K562 (cell line): ENCODE results near the gene RNASE8. TPM values are rescaled to one million over a fixed set of nuclear protein-coding genes. Genes with fewer than 3 reads are reported as not detected.

Source experiments
- ATAC-seq: fragments of 200-7000 bp; cut with Tn5 transposase; 3 replicates; pipeline ENCODE4 v1.9.1; 2020; ENCODE audit warnings: moderate library complexity
- BruUV-seq: library from RNA; stranded (reverse); fragments of 400-500 nt; replicated peaks from 2 replicates; lab custom pipeline; 2021; lab: Mats Ljungman, UMichigan
- CTCF ChIA-PET: fragments of 300-600 bp; formaldehyde crosslinking; extraction: SDS; loops from one replicate; lab custom pipeline; 2021; ENCODE audit warnings: low intra/inter-chr PET ratio; lab: Yijun Ruan, JAX
- POLR2A ChIA-PET: fragments of 300-600, 350-650 bp; sonication (Branson Sonifier 250); formaldehyde crosslinking; extraction: SDS; loops from one replicate; lab custom pipeline; 2021; ENCODE audit warnings: antibody characterized with exemption, inconsistent platforms; lab: Yijun Ruan, JAX
- DNase-seq, 4 experiments: peaks; one replicate each; pipeline versions ENCODE4 v3.0.0 to v3.0.0-alpha.2; 2011 to 2018; ENCODE audit warnings: low spot score in 3 of 4, mixed read lengths in 3 of 4; ENCODE audit errors: extremely low read depth in 1 of 4
- FAIRE-seq: peaks from 2 replicates; lab custom pipeline; 2011; peaks lifted over from hg19 to GRCh38; lab: Jason Lieb, UNC
- H2AFZ ChIP-seq: 2 replicates; pipeline ENCODE4 v1.6.0; 2011; ENCODE audit warnings: low read depth, low read length, control low read depth, inconsistent platforms
- H3K27ac ChIP-seq: fragments of 200-600 bp; 3 replicates; pipeline ENCODE4 v1.8.0; 2011; ENCODE audit warnings: low read depth, mild to moderate bottlenecking, control low read depth, inconsistent platforms, low read length, moderate library complexity, mixed read lengths; ENCODE audit errors: extremely low read depth
- H3K27me3 ChIP-seq, 2 experiments: fragments of 300-600 bp in 1 of 2; 2 replicates in 1 of 2; 3 replicates in 1 of 2; pipeline versions ENCODE4 v1.6.0 to v1.8.0; 2011; ENCODE audit warnings: inconsistent platforms in 2 of 2, low read length in 2 of 2, mild to moderate bottlenecking in 1 of 2, mixed read lengths in 1 of 2, moderate library complexity in 1 of 2; ENCODE audit not compliant: control insufficient read depth in 2 of 2, insufficient read depth in 2 of 2
- H3K36me3 ChIP-seq: fragments of 300-600 bp; 3 replicates; pipeline ENCODE4 v1.8.0; 2011; ENCODE audit warnings: mild to moderate bottlenecking, low read length, inconsistent platforms; ENCODE audit not compliant: control insufficient read depth, insufficient read depth
- H3K4me1 ChIP-seq, 2 experiments: fragments of 200-600 bp in 1 of 2; replicated peaks in 1 of 2; 2 replicates in 1 of 2; 3 replicates in 1 of 2; pipeline versions ENCODE4 v1.5.1 to v1.8.0; 2011; ENCODE audit warnings: inconsistent platforms in 2 of 2, low read length in 2 of 2, mild to moderate bottlenecking in 1 of 2, mixed read lengths in 1 of 2, moderate library complexity in 1 of 2; ENCODE audit not compliant: control insufficient read depth in 2 of 2, insufficient read depth in 2 of 2
- H3K4me2 ChIP-seq: 2 replicates; pipeline ENCODE4 v1.6.1; 2011; ENCODE audit warnings: low read length, control low read depth, inconsistent platforms, mixed read lengths; ENCODE audit not compliant: insufficient read depth
- H3K4me3 ChIP-seq: fragments of 200-600 bp; sonication (generic), shearing (Covaris generic); 2 replicates; pipeline ENCODE4 v1.5.1; 2016; ENCODE audit warnings: control low read depth, inconsistent platforms
- H3K79me2 ChIP-seq: fragments of 200-600 bp; 3 replicates; pipeline ENCODE4 v1.8.0; 2011; ENCODE audit warnings: low read length, inconsistent platforms; ENCODE audit not compliant: control insufficient read depth, insufficient read depth
- H3K9ac ChIP-seq, 2 experiments: 2 replicates each; pipeline versions ENCODE4 v1.6.0 to v1.6.1; 2011; ENCODE audit warnings: low read depth in 2 of 2, low read length in 2 of 2, control low read depth in 1 of 2, inconsistent platforms in 1 of 2, mild to moderate bottlenecking in 1 of 2, mixed read lengths in 1 of 2; ENCODE audit not compliant: insufficient read depth in 1 of 2
- H3K9me1 ChIP-seq: one replicate; pipeline ENCODE4 v1.6.0; 2011; ENCODE audit warnings: inconsistent platforms, mild to moderate bottlenecking, low read length, moderate library complexity; ENCODE audit not compliant: control insufficient read depth, insufficient read depth
- H3K9me3 ChIP-seq: replicated peaks from 2 replicates; pipeline ENCODE4 v1.5.1; 2011; ENCODE audit warnings: low read depth, low read length, inconsistent platforms; ENCODE audit not compliant: control insufficient read depth, insufficient read depth
- H4K20me1 ChIP-seq: replicated peaks from 2 replicates; pipeline ENCODE4 v1.6.1; 2011; ENCODE audit warnings: low read length, inconsistent platforms, mixed read lengths; ENCODE audit not compliant: control insufficient read depth, insufficient read depth
- ATF4 ChIP-seq: fragments of 450-650 bp; formaldehyde crosslinking; IDR thresholded peaks from 2 replicates; pipeline ENCODE4 v1.4.0; 2022; ENCODE audit warnings: mild to moderate bottlenecking, moderate library complexity
- GABPB1 ChIP-seq: sonication (generic); formaldehyde crosslinking; IDR thresholded peaks from 2 replicates; pipeline ENCODE4 v1.8.0; 2022; ENCODE audit warnings: mild to moderate bottlenecking, missing genetic modification reagents
- HDAC1 ChIP-seq, 2 experiments: fragments of 450-650 bp; IDR thresholded peaks; 2 replicates each; pipeline ENCODE4 v1.6.1; 2016 to 2017; ENCODE audit warnings: inconsistent platforms in 1 of 2, mild to moderate bottlenecking in 1 of 2, moderate library complexity in 1 of 2
- MCM3 ChIP-seq: fragments of 450-650 bp; IDR thresholded peaks from 2 replicates; pipeline ENCODE4 v1.6.1; 2016
- WGBS: fragments of 100-300 bp; shearing (Covaris generic); methylation state at CpG from one replicate; pipeline ENCODE4 v1.1.6; 2016; ENCODE audit warnings: low coverage, mixed read lengths; ENCODE audit not compliant: insufficient coverage; ENCODE audit errors: missing lambda C conversion rate; 5-methylcytosine and 5-hydroxymethylcytosine counted together
- in situ Hi-C: fragments of 300-500 bp; cut with MboI; formaldehyde crosslinking; loops from 4 replicates; pipeline ENCODE4 v1.15.0; 2018; ENCODE audit warnings: inconsistent platforms, mixed read lengths
- intact Hi-C: fragments of 100-400 bp; cut with micrococcal nuclease; formaldehyde crosslinking; loops from 2 replicates; pipeline ENCODE4 v1.14.2; 2022
- polyA plus RNA-seq, 8 experiments: library from polyadenylated mRNA; depleted of rRNA in 4 of 8; stranded (reverse) in 5 of 8; unstranded in 3 of 8; fragments of >200 nt; fragmentation: Nextera tagmentation in 2 of 8; fragmentation: Illumina TruSeq in 1 of 8; extraction: Ambion mirVana in 2 of 8; extraction: Trizol in 1 of 8; gene quantifications; 2 replicates each; pipeline versions ENCODE4 v1.2.1 to v1.2.3, GENCODE V29; 2011 to 2014; ENCODE audit warnings: inconsistent platforms in 1 of 8, missing spikeins in 1 of 8
- total RNA-seq, 7 experiments: library from RNA; depleted of rRNA in 6 of 7; stranded (reverse); fragments of >200 nt in 6 of 7; fragmentation: Illumina TruSeq in 2 of 7; extraction: Trizol in 2 of 7; gene quantifications; 2 replicates each; pipeline versions ENCODE4 v1.2.1 to v1.2.3, GENCODE V29; 2011 to 2021; ENCODE audit warnings: low replicate concordance in 1 of 7

RNASE8 gene
- total and polyA plus RNA-seq, 9 of the 15 experiments (the other 6 are each of a cell fraction or from before 2014, with no cell fraction given): not detected

- no peak overlapping the region for H3K4me3 ChIP-seq
- H3K9me1 ChIP-seq: no peaks in the 10 kb centered on the region
- no peaks in the 10 kb centered on the region for H4K20me1 ChIP-seq
- 56% methylated on average over 3 of the region's 4 CpGs for WGBS
- TF ChIP-seq MCM3 (no peak), ATF4 (CRISPR knock-in tag) (no peak), HDAC1 (IDR thresholded peaks at IDR 0.05) (no peak), GABPB1 (CRISPR knock-in tag) (no peak)
- no peaks in the 10 kb centered on the region for H3K27me3 ChIP-seq
- 0 out of 3 replicates have a peak, but pooled peaks cover 2% of the 10 kb centered on the region for H3K36me3 ChIP-seq
- intact Hi-C loops: no loop called here
- CTCF ChIA-PET: interaction anchor here (0.7 kb wide), 1 partner anchor 19 kb away, joined by 3 read pairs; no protein-coding TSS in a partner anchor
- no peaks in the 10 kb centered on the region for H3K79me2 ChIP-seq
- no peak overlapping the region for H3K4me2 ChIP-seq
- H3K9ac ChIP-seq: no peak overlapping the region
- H3K9me3 ChIP-seq: no peaks in the 10 kb centered on the region
- in situ Hi-C loops: no loop called here
- no peak for DNase-seq
- H2AFZ ChIP-seq: no peak overlapping the region
- no TSS peak for BruUV-seq
- H3K4me1 ChIP-seq: peaks cover 0 to 16% of the 10 kb centered on the region in 2 experiments; a peak in 1 of 5 replicates
- FAIRE-seq: no peak
- POLR2A ChIA-PET: interaction anchor here (0.6 to 1.5 kb wide), 4 partner anchors 12 to 98 kb away, joined by 3 to 4 read pairs (median 4); no protein-coding TSS in a partner anchor
- no peak for ATAC-seq
- no peak overlapping the region for H3K27ac ChIP-seq
Observed at GRCh38 chr14:21086908-21087293, 29.3 kb downstream of the RNASE8 start.
